ENCODE results near the gene RHBDD1. TPM values are rescaled to one million over a fixed set of nuclear protein-coding genes. Genes with fewer than 3 reads are reported as not detected.

RHBDD1 gene
- total RNA-seq, 1 donor from 2014 or later = 29.9 TPM

- no peak for DNase-seq
These were observed 96.6 kb downstream of the RHBDD1 start for GRCh38 chr2:226932443-226932842.

GRCh38 chr2:226934546-226935201, 98.8 kb downstream of the RHBDD1 start:
- no peaks in the 10 kb centered on the region for H3K36me3 Mint-ChIP-seq (ENCODE audit: unreplicated experiment)
- peaks cover 3% of the 10 kb centered on the region for H3K9me3 Mint-ChIP-seq (ENCODE audit: unreplicated experiment)
- DNase-seq = no peak
- H3K4me3 Mint-ChIP-seq (ENCODE audit: unreplicated experiment) = no peak overlapping the region
- H3K27me3 Mint-ChIP-seq (ENCODE audit: unreplicated experiment) = no peaks in the 10 kb centered on the region
- TF ChIP-seq CTCF (IDR thresholded peaks at IDR 0.05; ENCODE audit: partially characterized antibody, unreplicated experiment) = no peak
- peaks cover 17% of the 10 kb centered on the region for H3K4me1 Mint-ChIP-seq (ENCODE audit: low read depth, unreplicated experiment)
- no peak overlapping the region for H3K27ac Mint-ChIP-seq (ENCODE audit: unreplicated experiment)

More at GRCh38 chr2:226932443-226932842, 96.6 kb downstream of the RHBDD1 start:
- Mint-ChIP-seq H3K27ac (ENCODE audit: unreplicated experiment) (no peak overlapping the region), H3K4me1 (ENCODE audit: low read depth, unreplicated experiment) (peaks cover 17% of the 10 kb centered on the region), H3K4me3 (ENCODE audit: unreplicated experiment) (no peak overlapping the region), H3K36me3 (ENCODE audit: unreplicated experiment) (no peaks in the 10 kb centered on the region), H3K27me3 (ENCODE audit: unreplicated experiment) (no peaks in the 10 kb centered on the region), H3K9me3 (ENCODE audit: unreplicated experiment) (no peaks in the 10 kb centered on the region)
- TF ChIP-seq CTCF (IDR thresholded peaks at IDR 0.05; ENCODE audit: partially characterized antibody, unreplicated experiment) = no peak

GRCh38 chr2:226943862-226944620, 108.2 kb downstream of the RHBDD1 start:
- Mint-ChIP-seq H3K4me3 (ENCODE audit: unreplicated experiment) (no peak overlapping the region), H3K9me3 (ENCODE audit: unreplicated experiment) (peaks cover 7% of the 10 kb centered on the region), H3K4me1 (ENCODE audit: low read depth, unreplicated experiment) (peaks cover 6% of the 10 kb centered on the region), H3K36me3 (ENCODE audit: unreplicated experiment) (peaks cover 6% of the 10 kb centered on the region), H3K27ac (ENCODE audit: unreplicated experiment) (no peak overlapping the region), H3K27me3 (ENCODE audit: unreplicated experiment) (no peaks in the 10 kb centered on the region)
- DNase-seq = no peak
- no peak for TF ChIP-seq CTCF (IDR thresholded peaks at IDR 0.05; ENCODE audit: partially characterized antibody, unreplicated experiment)

GRCh38 chr2:226953206-226953605, 117.4 kb downstream of the RHBDD1 start:
- Mint-ChIP-seq H3K4me1 (ENCODE audit: low read depth, unreplicated experiment) (peaks cover 5% of the 10 kb centered on the region), H3K9me3 (ENCODE audit: unreplicated experiment) (peaks cover 3% of the 10 kb centered on the region), H3K27ac (ENCODE audit: unreplicated experiment) (no peak overlapping the region), H3K27me3 (ENCODE audit: unreplicated experiment) (no peaks in the 10 kb centered on the region), H3K4me3 (ENCODE audit: unreplicated experiment) (no peak overlapping the region), H3K36me3 (ENCODE audit: unreplicated experiment) (no peaks in the 10 kb centered on the region)
- DNase-seq = no peak
- TF ChIP-seq CTCF (IDR thresholded peaks at IDR 0.05; ENCODE audit: partially characterized antibody, unreplicated experiment) = no peak

GRCh38 chr2:226953826-226954225, 118.0 kb downstream of the RHBDD1 start:
- no peak for TF ChIP-seq CTCF (IDR thresholded peaks at IDR 0.05; ENCODE audit: partially characterized antibody, unreplicated experiment)
- Mint-ChIP-seq H3K27ac (ENCODE audit: unreplicated experiment) (no peak overlapping the region), H3K4me1 (ENCODE audit: low read depth, unreplicated experiment) (peaks cover 5% of the 10 kb centered on the region)

More at GRCh38 chr2:226953826-226954225, 118.0 kb downstream of the RHBDD1 start:
- no peak for DNase-seq
- Mint-ChIP-seq H3K9me3 (ENCODE audit: unreplicated experiment) (peaks cover 3% of the 10 kb centered on the region), H3K27me3 (ENCODE audit: unreplicated experiment) (no peaks in the 10 kb centered on the region), H3K4me3 (ENCODE audit: unreplicated experiment) (no peak overlapping the region), H3K36me3 (ENCODE audit: unreplicated experiment) (no peaks in the 10 kb centered on the region)

Measured in glutamatergic neuron (in vitro differentiated cells).